Neural cell (in vitro differentiated cells): ENCODE results near the gene S100P. TPM values are rescaled to one million over a fixed set of nuclear protein-coding genes. Genes with fewer than 3 reads are reported as not detected.

ENCODE experiments used
- H2AFZ ChIP-seq: fragments of 200-600, 300-800 bp; sonication (generic), shearing (Covaris generic); 2 replicates; pipeline ENCODE4 v1.6.0; 2014; ENCODE audit warnings: low read depth, mild to moderate bottlenecking, antibody characterized with exemption, low read length, moderate library complexity
- H3F3A ChIP-seq: fragments of 200-600 bp; shearing (Covaris generic); 2 replicates; pipeline ENCODE4 v1.6.1; 2016; ENCODE audit warnings: mild to moderate bottlenecking, moderate library complexity, mixed read lengths, antibody characterized with exemption, low read length; ENCODE audit not compliant: insufficient read depth, poor library complexity, severe bottlenecking
- H3K27ac ChIP-seq: fragments of 200-600, 300-800 bp; sonication (generic), shearing (Covaris generic); 2 replicates; pipeline ENCODE4 v1.5.1; 2014; ENCODE audit warnings: mild to moderate bottlenecking, low read length, moderate library complexity
- H3K27me3 ChIP-seq: fragments of 300-800, 200-600 bp; sonication (generic), shearing (Covaris generic); 2 replicates; pipeline ENCODE4 v1.6.0; 2014; ENCODE audit warnings: mild to moderate bottlenecking, low read depth, low read length, moderate library complexity; ENCODE audit not compliant: insufficient read depth
- H3K36me3 ChIP-seq: fragments of 300-800, 200-600 bp; sonication (generic), shearing (Covaris generic); 2 replicates; pipeline ENCODE4 v1.5.1; 2014; ENCODE audit warnings: mild to moderate bottlenecking, antibody characterized with exemption, low read length, moderate library complexity; ENCODE audit not compliant: insufficient read depth
- H3K4me2 ChIP-seq: fragments of 300-800, 200-600 bp; sonication (generic), shearing (Covaris generic); 2 replicates; pipeline ENCODE4 v1.6.0; 2014; ENCODE audit warnings: mild to moderate bottlenecking, low read length
- H3K4me3 ChIP-seq: fragments of 300-800, 200-600 bp; sonication (generic), shearing (Covaris generic); 2 replicates; pipeline ENCODE4 v1.5.1; 2014; ENCODE audit warnings: mild to moderate bottlenecking, low read length, moderate library complexity
- H3K79me2 ChIP-seq: fragments of 200-600 bp; shearing (Covaris generic); replicated peaks from 2 replicates; pipeline ENCODE4 v1.6.0; 2014; ENCODE audit warnings: mild to moderate bottlenecking, low read length, moderate library complexity; ENCODE audit not compliant: insufficient read depth
- H3K9ac ChIP-seq: fragments of 300-800, 200-600 bp; sonication (generic), shearing (Covaris generic); 2 replicates; pipeline ENCODE4 v1.6.1; 2016; ENCODE audit warnings: mild to moderate bottlenecking, low read length, mixed read lengths
- H3K9me2 ChIP-seq: fragments of 200-600 bp; shearing (Covaris generic); 2 replicates; pipeline ENCODE4 v1.6.1; 2016; ENCODE audit warnings: mild to moderate bottlenecking, low read length, mixed read lengths; ENCODE audit not compliant: insufficient read depth
- H3K9me3 ChIP-seq: fragments of 200-600, 300-800 bp; sonication (generic), shearing (Covaris generic); 2 replicates; pipeline ENCODE4 v1.6.1; 2016; ENCODE audit warnings: mild to moderate bottlenecking, mixed run types, low read length, moderate library complexity, mixed read lengths
- H4K20me1 ChIP-seq: fragments of 200-600 bp; shearing (Covaris generic); 2 replicates; pipeline ENCODE4 v1.6.1; 2016; ENCODE audit warnings: mild to moderate bottlenecking, mixed run types; ENCODE audit not compliant: insufficient read depth
- EP300 ChIP-seq: fragments of 450-650 bp; conservative IDR thresholded peaks from 2 replicates; pipeline ENCODE4 v1.6.1; 2014; ENCODE audit warnings: antibody characterized with exemption, mild to moderate bottlenecking, moderate library complexity; ENCODE audit not compliant: poor library complexity, severe bottlenecking
- EZH2 ChIP-seq: fragments of 200-600, 300-800 bp; shearing (Covaris generic), sonication (generic); IDR thresholded peaks from 2 replicates; pipeline ENCODE4 v1.6.1; 2014; ENCODE audit warnings: antibody characterized with exemption, low read length, borderline replicate concordance, mild to moderate bottlenecking; ENCODE audit not compliant: insufficient read depth, poor library complexity, severe bottlenecking
- MXI1 ChIP-seq: fragments of 450-650 bp; conservative IDR thresholded peaks from 2 replicates; pipeline ENCODE4 v1.6.1; 2014; ENCODE audit warnings: antibody characterized with exemption, mild to moderate bottlenecking; ENCODE audit not compliant: poor library complexity, severe bottlenecking
- POLR2AphosphoS5 ChIP-seq: IDR thresholded peaks from 2 replicates; pipeline ENCODE4 v1.6.1; 2012
- RAD21 ChIP-seq: fragments of 450-650 bp; conservative IDR thresholded peaks from 2 replicates; pipeline ENCODE4 v1.6.1; 2014; ENCODE audit warnings: antibody characterized with exemption, mild to moderate bottlenecking, moderate library complexity
- SMC3 ChIP-seq: fragments of 450-650 bp; conservative IDR thresholded peaks from 2 replicates; pipeline ENCODE4 v1.6.1; 2014; ENCODE audit warnings: antibody characterized with exemption, mild to moderate bottlenecking, moderate library complexity; ENCODE audit not compliant: poor library complexity
- TAF1 ChIP-seq: IDR thresholded peaks from 2 replicates; pipeline ENCODE4 v1.6.1; 2012; ENCODE audit warnings: low read depth
- polyA minus RNA-seq: library from RNA; depleted of rRNA, polyadenylated mRNA; stranded (reverse); fragments of >200 nt; gene quantifications from 2 replicates; pipeline ENCODE4 v1.2.3, GENCODE V29; 2014
- polyA plus RNA-seq: library from polyadenylated mRNA; depleted of rRNA; stranded (reverse); fragments of >200 nt; gene quantifications from 2 replicates; pipeline ENCODE4 v1.2.3, GENCODE V29; 2014
- TF ChIP-seq, protein P1 (sequence below): fragments of 450-650 bp; IDR thresholded peaks from 2 replicates; pipeline ENCODE4 v1.5.1; 2014; ENCODE audit warnings: antibody characterized with exemption, mild to moderate bottlenecking, moderate library complexity; ENCODE audit not compliant: poor library complexity, severe bottlenecking
- TF ChIP-seq, protein P2 (sequence below): IDR thresholded peaks from 2 replicates; pipeline ENCODE4 v1.6.1; 2012; ENCODE audit warnings: borderline replicate concordance

S100P gene
- polyA plus RNA-seq (not detected in 2 replicates), polyA minus RNA-seq (not detected in 2 replicates)

DNA sequence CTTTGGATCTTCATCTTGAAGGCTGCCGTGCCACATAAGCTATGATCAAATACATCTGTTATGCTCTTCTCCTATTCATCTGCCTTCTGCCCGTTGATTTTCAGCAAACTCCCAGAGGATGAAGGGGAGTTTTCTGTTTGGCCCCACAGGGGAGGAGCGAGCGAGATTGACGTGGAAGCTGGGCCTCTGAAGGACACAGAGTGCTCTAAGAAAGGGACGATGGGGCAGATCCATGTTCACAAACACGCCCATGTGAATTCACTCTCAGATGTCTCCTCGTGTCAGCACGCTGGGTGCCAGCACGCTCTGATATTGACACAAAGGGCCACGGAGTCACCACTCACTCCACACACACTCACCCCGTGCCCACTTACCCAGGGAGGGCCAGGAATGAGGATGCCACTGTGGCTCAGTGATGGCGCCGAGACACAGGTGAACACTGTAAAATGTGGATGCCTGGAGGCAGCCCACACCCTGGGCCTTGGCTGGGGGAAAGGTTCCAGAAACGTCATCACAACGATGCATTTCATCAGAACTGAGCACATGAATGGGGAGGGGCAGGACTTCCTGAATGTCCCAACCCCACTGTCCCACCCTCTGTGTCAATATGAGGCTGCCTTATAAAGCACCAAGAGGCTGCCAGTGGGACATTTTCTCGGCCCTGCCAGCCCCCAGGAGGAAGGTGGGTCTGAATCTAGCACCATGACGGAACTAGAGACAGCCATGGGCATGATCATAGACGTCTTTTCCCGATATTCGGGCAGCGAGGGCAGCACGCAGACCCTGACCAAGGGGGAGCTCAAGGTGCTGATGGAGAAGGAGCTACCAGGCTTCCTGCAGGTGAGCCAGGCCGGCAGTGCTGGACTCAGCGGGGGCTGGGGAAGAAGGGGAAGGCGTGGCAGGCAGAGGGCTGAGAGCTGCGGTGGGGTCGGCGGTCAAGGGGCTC, at the start of gene S100P:
S100P (plus strand) TSS at position 648 of the 946 bp plus-strand sequence; CDS start at position 703, 55 bp downstream.
- Histone ChIP-seq H3K27ac (no peak within 1 kb of the TSS), H3K79me2 (no peaks in the 10 kb centered on the region), H3K27me3 (no peaks in the 10 kb centered on the region), H3F3A (no peaks in the 10 kb centered on the region), H3K4me3 (no peak within 1 kb of the TSS), H2AFZ (no peak within 1 kb of the TSS), H4K20me1 (no peaks in the 10 kb centered on the region), H3K36me3 (no peaks in the 10 kb centered on the region), H3K9ac (no peak within 1 kb of the TSS), H3K4me2 (no peak within 1 kb of the TSS), H3K9me3 (no peaks in the 10 kb centered on the region), H3K9me2 (no peaks in the 10 kb centered on the region)
- no peak for TF ChIP-seq POLR2AphosphoS5
- TF ChIP-seq, protein P1, sequence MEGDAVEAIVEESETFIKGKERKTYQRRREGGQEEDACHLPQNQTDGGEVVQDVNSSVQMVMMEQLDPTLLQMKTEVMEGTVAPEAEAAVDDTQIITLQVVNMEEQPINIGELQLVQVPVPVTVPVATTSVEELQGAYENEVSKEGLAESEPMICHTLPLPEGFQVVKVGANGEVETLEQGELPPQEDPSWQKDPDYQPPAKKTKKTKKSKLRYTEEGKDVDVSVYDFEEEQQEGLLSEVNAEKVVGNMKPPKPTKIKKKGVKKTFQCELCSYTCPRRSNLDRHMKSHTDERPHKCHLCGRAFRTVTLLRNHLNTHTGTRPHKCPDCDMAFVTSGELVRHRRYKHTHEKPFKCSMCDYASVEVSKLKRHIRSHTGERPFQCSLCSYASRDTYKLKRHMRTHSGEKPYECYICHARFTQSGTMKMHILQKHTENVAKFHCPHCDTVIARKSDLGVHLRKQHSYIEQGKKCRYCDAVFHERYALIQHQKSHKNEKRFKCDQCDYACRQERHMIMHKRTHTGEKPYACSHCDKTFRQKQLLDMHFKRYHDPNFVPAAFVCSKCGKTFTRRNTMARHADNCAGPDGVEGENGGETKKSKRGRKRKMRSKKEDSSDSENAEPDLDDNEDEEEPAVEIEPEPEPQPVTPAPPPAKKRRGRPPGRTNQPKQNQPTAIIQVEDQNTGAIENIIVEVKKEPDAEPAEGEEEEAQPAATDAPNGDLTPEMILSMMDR, result no peak
- no peak for TF ChIP-seq TAF1
- no peak for TF ChIP-seq RAD21
- TF ChIP-seq EZH2, result no peak
- no peak for TF ChIP-seq MXI1
- TF ChIP-seq EP300, result no peak
- TF ChIP-seq, protein P2, sequence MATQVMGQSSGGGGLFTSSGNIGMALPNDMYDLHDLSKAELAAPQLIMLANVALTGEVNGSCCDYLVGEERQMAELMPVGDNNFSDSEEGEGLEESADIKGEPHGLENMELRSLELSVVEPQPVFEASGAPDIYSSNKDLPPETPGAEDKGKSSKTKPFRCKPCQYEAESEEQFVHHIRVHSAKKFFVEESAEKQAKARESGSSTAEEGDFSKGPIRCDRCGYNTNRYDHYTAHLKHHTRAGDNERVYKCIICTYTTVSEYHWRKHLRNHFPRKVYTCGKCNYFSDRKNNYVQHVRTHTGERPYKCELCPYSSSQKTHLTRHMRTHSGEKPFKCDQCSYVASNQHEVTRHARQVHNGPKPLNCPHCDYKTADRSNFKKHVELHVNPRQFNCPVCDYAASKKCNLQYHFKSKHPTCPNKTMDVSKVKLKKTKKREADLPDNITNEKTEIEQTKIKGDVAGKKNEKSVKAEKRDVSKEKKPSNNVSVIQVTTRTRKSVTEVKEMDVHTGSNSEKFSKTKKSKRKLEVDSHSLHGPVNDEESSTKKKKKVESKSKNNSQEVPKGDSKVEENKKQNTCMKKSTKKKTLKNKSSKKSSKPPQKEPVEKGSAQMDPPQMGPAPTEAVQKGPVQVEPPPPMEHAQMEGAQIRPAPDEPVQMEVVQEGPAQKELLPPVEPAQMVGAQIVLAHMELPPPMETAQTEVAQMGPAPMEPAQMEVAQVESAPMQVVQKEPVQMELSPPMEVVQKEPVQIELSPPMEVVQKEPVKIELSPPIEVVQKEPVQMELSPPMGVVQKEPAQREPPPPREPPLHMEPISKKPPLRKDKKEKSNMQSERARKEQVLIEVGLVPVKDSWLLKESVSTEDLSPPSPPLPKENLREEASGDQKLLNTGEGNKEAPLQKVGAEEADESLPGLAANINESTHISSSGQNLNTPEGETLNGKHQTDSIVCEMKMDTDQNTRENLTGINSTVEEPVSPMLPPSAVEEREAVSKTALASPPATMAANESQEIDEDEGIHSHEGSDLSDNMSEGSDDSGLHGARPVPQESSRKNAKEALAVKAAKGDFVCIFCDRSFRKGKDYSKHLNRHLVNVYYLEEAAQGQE, result no peak
- TF ChIP-seq SMC3, result no peak

DNA sequence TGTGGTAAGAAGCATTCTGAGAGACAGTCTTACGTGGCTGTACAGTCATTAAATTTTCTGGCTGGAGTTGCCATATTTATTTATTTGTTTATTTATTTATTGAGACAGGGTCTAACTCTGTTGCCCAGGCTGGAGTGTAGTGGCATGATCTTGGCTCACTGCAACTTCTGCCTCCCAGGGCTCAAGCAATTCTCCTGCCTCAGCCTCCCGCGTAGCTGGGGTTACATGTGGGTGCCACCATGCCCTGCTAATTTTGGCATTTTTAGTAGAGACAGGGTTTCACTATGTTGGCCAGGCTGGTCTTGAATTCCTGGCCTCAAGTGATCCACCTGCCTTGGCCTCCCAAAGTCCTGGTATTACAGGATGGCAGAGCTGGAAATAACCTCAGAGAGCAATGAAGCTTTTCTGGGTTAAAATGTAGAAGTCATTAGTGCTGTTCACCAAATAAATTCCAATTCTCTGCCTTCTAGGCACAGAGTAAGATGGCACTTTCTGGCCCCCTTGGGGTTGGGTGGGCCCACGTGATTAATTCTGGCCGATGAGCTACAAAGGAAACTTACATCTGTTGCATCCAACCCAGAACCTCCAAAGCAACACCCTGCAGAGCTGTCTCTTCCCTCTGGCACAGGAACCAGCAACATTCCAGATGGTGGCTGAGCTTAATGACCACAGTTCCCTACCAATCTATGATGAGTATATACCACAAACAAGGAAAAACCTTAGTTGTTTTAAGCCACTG, 48.7 kb upstream of the S100P start:
- no peaks in the 10 kb centered on the region for H3K9me3 ChIP-seq
- H3K4me3 ChIP-seq, result no peak overlapping the region
- no peaks in the 10 kb centered on the region for H3F3A ChIP-seq
- peaks cover 33% of the 10 kb centered on the region for H3K79me2 ChIP-seq
- no peak overlapping the region for H3K27ac ChIP-seq
- no peak overlapping the region for H3K9ac ChIP-seq
- no peak overlapping the region for H2AFZ ChIP-seq
- no peaks in the 10 kb centered on the region for H4K20me1 ChIP-seq
- no peaks in the 10 kb centered on the region for H3K9me2 ChIP-seq
- H3K4me2 ChIP-seq, result no peak overlapping the region
- peaks cover 15% of the 10 kb centered on the region for H3K36me3 ChIP-seq
- H3K27me3 ChIP-seq, result no peaks in the 10 kb centered on the region
- TF ChIP-seq MXI1, result no peak
- TF ChIP-seq EZH2, result no peak
- no peak for TF ChIP-seq EP300
- TF ChIP-seq TAF1, result no peak
